ENCODE data around the gene RPL29.
"Not testable (repeated sequence)": the region's sequence is repeated elsewhere in the genome, so short reads cannot be mapped to it uniquely, and the experiment has no call there.

- TF ChIP-seq, protein P1, sequence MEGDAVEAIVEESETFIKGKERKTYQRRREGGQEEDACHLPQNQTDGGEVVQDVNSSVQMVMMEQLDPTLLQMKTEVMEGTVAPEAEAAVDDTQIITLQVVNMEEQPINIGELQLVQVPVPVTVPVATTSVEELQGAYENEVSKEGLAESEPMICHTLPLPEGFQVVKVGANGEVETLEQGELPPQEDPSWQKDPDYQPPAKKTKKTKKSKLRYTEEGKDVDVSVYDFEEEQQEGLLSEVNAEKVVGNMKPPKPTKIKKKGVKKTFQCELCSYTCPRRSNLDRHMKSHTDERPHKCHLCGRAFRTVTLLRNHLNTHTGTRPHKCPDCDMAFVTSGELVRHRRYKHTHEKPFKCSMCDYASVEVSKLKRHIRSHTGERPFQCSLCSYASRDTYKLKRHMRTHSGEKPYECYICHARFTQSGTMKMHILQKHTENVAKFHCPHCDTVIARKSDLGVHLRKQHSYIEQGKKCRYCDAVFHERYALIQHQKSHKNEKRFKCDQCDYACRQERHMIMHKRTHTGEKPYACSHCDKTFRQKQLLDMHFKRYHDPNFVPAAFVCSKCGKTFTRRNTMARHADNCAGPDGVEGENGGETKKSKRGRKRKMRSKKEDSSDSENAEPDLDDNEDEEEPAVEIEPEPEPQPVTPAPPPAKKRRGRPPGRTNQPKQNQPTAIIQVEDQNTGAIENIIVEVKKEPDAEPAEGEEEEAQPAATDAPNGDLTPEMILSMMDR (IDR thresholded peaks at IDR 0.05) = not testable (repeated sequence)
- TF ChIP-seq ZFX (IDR thresholded peaks at IDR 0.05; ENCODE audit: borderline replicate concordance) = not testable (repeated sequence)
Observed at GRCh38 chr3:52033748-52034147, 38.1 kb upstream of the RPL29 start.

Data from 22Rv1 (cell line).